Measurements from ENCODE around the gene PLXNA1.

Gene PLXNA1

DNA sequence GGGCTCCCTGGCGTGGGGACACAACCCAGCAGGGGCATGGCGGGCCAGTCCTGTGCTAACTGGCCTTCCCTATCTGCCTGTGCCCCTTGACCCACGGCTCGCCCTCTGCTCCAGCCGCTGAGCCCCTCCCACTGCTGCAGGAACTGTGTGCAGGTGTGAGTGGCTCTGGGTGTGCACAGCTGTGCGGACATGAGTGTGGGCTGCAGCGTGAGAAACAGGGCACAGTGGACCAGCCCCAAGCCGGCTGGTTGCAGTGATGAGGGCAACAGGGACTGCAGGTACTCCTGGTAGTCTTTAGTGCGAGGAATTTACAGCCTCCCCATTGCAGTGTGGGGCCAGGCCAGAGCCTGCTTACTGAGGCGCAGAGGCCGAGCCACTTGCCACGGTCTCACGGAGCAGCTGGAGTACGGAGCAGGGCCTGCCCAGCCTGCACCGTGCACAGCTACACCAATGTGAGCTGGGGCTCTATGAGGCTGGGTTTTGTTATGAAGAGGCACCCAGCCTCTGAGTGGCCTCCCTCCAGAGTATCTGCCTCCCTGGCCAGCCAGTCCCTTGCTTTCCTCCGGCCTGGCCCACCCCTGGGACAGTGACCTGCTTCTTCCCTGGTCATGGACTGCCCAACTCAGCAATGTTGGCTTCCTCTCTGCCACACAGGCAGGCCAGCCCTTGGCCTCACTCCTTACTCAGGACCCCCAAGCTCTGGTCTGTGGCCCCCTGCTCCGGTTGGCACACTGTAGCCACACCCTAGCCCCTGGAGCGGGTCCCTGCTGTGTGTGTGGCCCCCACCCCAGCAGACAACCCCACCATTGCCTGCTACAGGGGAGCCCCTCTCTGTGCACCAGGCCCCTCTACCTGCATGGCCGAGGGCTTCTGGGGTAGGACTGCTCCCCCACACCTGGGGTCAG, 47.8 kb downstream of the PLXNA1 start (continued):
- TF ChIP-seq OVOL3 (tag by site-specific recombination; IDR thresholded peaks at IDR 0.05) (no peak), ZSCAN23 (tag by site-specific recombination; IDR thresholded peaks at IDR 0.05) (no peak), ZNF529 (tag by site-specific recombination; IDR thresholded peaks at IDR 0.05; ENCODE audit: insufficient replicate concordance) (no peak)

DNA sequence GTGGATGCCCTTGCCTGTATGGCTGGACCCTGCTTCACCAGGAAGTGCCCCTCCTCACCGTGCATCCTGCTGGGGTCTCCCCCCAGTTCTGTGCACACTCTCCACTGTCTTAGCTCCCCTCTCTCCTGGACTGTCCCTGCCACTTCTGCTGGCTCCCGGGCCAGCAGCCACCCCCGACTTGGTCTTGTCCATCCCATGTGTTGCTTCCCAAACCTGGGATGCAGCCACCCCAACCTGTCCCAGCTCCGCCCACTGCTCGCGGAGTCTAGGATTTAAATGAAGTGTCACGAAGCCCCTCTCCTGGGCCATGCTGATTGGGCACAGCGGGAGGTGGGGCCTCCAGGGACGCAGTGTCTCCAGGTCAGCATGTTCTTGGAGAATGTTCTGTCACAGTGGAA, 48.5 kb downstream of the PLXNA1 start:
- no peak overlapping the region for H3K4me3 ChIP-seq (ENCODE audit: low read depth, low read length)
- ChIA-PET POLR2A (no interaction called here), CTCF (no interaction called here)
- H3K36me3 ChIP-seq (ENCODE audit: control insufficient read depth in 2 of 2, insufficient read depth in 1 of 2, low read length in 2 of 2) = peaks cover 0 to 76% of the 10 kb centered on the region in 2 experiments; a peak in 1 of 3 replicates
- no peaks in the 10 kb centered on the region for H3K4me1 ChIP-seq (ENCODE audit: control insufficient read depth, insufficient read depth, low read length)
- H3K27ac ChIP-seq (ENCODE audit: extremely low read depth, low read depth, low read length) = no peak overlapping the region
- no peaks in the 10 kb centered on the region for H3K9me3 ChIP-seq (ENCODE audit: control insufficient read depth, insufficient read depth, low read depth, low read length)
- no peak for TF ChIP-seq ZXDB (tag by site-specific recombination; IDR thresholded peaks at IDR 0.05)

GRCh38 chr3:127031845-127032244, 48.9 kb downstream of the PLXNA1 start:
- ChIA-PET CTCF (no interaction called here), POLR2A (no interaction called here)
- Histone ChIP-seq H3K27ac (ENCODE audit: extremely low read depth, low read depth, low read length) (no peak overlapping the region), H3K4me3 (ENCODE audit: low read depth, low read length) (no peak overlapping the region), H3K9me3 (ENCODE audit: control insufficient read depth, insufficient read depth, low read depth, low read length) (no peaks in the 10 kb centered on the region), H3K4me1 (ENCODE audit: control insufficient read depth, insufficient read depth, low read length) (no peaks in the 10 kb centered on the region), H3K36me3 (ENCODE audit: control insufficient read depth in 2 of 2, insufficient read depth in 1 of 2, low read length in 2 of 2) (peaks cover 0 to 72% of the 10 kb centered on the region in 2 experiments; a peak in 1 of 3 replicates)
- TF ChIP-seq ZNF514 (tag by site-specific recombination; IDR thresholded peaks at IDR 0.05) (no peak), ZNF768 (tag by site-specific recombination; IDR thresholded peaks at IDR 0.05) (no peak), ZNF404 (tag by site-specific recombination; IDR thresholded peaks at IDR 0.05) (no peak), ZNF155 (tag by site-specific recombination; IDR thresholded peaks at IDR 0.05) (no peak), INSM2 (tag by site-specific recombination; IDR thresholded peaks at IDR 0.05) (no peak), ZBTB1 (tag by site-specific recombination; IDR thresholded peaks at IDR 0.05) (no peak), EGR2 (tag by site-specific recombination; IDR thresholded peaks at IDR 0.05; ENCODE audit: low read depth) (no peak), ZSCAN30 (tag by site-specific recombination; IDR thresholded peaks at IDR 0.05) (no peak), ZNF776 (tag by site-specific recombination; IDR thresholded peaks at IDR 0.05; ENCODE audit: borderline replicate concordance) (no peak), ZNF114 (tag by site-specific recombination; IDR thresholded peaks at IDR 0.05) (no peak), ZNF266 (tag by site-specific recombination; IDR thresholded peaks at IDR 0.05; ENCODE audit: low read depth) (no peak), ZNF248 (tag by site-specific recombination; IDR thresholded peaks at IDR 0.05) (no peak), ZNF274 (IDR thresholded peaks at IDR 0.05; ENCODE audit: low read length) (no peak), ZNF274 (tag by site-specific recombination; IDR thresholded peaks at IDR 0.05; ENCODE audit: borderline replicate concordance) (no peak)
- TF ChIP-seq, protein P1, sequence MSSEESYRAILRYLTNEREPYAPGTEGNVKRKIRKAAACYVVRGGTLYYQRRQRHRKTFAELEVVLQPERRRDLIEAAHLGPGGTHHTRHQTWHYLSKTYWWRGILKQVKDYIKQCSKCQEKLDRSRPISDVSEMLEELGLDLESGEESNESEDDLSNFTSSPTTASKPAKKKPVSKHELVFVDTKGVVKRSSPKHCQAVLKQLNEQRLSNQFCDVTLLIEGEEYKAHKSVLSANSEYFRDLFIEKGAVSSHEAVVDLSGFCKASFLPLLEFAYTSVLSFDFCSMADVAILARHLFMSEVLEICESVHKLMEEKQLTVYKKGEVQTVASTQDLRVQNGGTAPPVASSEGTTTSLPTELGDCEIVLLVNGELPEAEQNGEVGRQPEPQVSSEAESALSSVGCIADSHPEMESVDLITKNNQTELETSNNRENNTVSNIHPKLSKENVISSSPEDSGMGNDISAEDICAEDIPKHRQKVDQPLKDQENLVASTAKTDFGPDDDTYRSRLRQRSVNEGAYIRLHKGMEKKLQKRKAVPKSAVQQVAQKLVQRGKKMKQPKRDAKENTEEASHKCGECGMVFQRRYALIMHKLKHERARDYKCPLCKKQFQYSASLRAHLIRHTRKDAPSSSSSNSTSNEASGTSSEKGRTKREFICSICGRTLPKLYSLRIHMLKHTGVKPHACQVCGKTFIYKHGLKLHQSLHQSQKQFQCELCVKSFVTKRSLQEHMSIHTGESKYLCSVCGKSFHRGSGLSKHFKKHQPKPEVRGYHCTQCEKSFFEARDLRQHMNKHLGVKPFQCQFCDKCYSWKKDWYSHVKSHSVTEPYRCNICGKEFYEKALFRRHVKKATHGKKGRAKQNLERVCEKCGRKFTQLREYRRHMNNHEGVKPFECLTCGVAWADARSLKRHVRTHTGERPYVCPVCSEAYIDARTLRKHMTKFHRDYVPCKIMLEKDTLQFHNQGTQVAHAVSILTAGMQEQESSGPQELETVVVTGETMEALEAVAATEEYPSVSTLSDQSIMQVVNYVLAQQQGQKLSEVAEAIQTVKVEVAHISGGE (tag by site-specific recombination; conservative IDR thresholded peaks at IDR 0.05; ENCODE audit: low read depth) = no peak
- TF ChIP-seq, protein P2, sequence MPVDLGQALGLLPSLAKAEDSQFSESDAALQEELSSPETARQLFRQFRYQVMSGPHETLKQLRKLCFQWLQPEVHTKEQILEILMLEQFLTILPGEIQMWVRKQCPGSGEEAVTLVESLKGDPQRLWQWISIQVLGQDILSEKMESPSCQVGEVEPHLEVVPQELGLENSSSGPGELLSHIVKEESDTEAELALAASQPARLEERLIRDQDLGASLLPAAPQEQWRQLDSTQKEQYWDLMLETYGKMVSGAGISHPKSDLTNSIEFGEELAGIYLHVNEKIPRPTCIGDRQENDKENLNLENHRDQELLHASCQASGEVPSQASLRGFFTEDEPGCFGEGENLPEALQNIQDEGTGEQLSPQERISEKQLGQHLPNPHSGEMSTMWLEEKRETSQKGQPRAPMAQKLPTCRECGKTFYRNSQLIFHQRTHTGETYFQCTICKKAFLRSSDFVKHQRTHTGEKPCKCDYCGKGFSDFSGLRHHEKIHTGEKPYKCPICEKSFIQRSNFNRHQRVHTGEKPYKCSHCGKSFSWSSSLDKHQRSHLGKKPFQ (tag by site-specific recombination; IDR thresholded peaks at IDR 0.05) = no peak
- TF ChIP-seq, protein P3, sequence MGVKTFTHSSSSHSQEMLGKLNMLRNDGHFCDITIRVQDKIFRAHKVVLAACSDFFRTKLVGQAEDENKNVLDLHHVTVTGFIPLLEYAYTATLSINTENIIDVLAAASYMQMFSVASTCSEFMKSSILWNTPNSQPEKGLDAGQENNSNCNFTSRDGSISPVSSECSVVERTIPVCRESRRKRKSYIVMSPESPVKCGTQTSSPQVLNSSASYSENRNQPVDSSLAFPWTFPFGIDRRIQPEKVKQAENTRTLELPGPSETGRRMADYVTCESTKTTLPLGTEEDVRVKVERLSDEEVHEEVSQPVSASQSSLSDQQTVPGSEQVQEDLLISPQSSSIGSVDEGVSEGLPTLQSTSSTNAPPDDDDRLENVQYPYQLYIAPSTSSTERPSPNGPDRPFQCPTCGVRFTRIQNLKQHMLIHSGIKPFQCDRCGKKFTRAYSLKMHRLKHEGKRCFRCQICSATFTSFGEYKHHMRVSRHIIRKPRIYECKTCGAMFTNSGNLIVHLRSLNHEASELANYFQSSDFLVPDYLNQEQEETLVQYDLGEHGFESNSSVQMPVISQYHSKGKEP (tag by site-specific recombination; IDR thresholded peaks at IDR 0.05) = no peak

Measured in HEK293 (cell line).